PFSK-1 (cell line): ENCODE data around the gene POR.
A peak's percentile ranks its signal among the peaks of the same experiment; 100 is the strongest.

Source experiments
- FOXP2 ChIP-seq: optimal IDR thresholded peaks from 2 replicates; pipeline ENCODE3; 2011; ENCODE audit warnings: borderline replicate concordance, control low read depth, inconsistent platforms; ENCODE audit not compliant: insufficient read depth; ENCODE audit errors: extremely low read length, extremely low read depth
- POLR2AphosphoS5 ChIP-seq: IDR thresholded peaks from 2 replicates; pipeline ENCODE4 v1.6.1; 2012; ENCODE audit warnings: low read depth, mild to moderate bottlenecking, control low read depth, low read length, moderate library complexity
- REST ChIP-seq, 2 experiments: IDR thresholded peaks; 2 replicates each; pipeline versions ENCODE4 v1.6.1 to v1.8.0; 2011 to 2012; ENCODE audit warnings: low read depth in 2 of 2, low read length in 2 of 2, control low read depth in 1 of 2, inconsistent platforms in 1 of 2, mild to moderate bottlenecking in 1 of 2, moderate library complexity in 1 of 2; ENCODE audit not compliant: insufficient read depth in 1 of 2
- SIN3A ChIP-seq: IDR thresholded peaks from 2 replicates; pipeline ENCODE4 v1.6.1; 2012; ENCODE audit warnings: mild to moderate bottlenecking, low read length, moderate library complexity, borderline replicate concordance; ENCODE audit not compliant: insufficient read depth
- TAF1 ChIP-seq: IDR thresholded peaks from 2 replicates; pipeline ENCODE4 v1.6.1; 2012; ENCODE audit warnings: low read length, control low read depth, borderline replicate concordance; ENCODE audit not compliant: insufficient read depth

Gene POR

DNA sequence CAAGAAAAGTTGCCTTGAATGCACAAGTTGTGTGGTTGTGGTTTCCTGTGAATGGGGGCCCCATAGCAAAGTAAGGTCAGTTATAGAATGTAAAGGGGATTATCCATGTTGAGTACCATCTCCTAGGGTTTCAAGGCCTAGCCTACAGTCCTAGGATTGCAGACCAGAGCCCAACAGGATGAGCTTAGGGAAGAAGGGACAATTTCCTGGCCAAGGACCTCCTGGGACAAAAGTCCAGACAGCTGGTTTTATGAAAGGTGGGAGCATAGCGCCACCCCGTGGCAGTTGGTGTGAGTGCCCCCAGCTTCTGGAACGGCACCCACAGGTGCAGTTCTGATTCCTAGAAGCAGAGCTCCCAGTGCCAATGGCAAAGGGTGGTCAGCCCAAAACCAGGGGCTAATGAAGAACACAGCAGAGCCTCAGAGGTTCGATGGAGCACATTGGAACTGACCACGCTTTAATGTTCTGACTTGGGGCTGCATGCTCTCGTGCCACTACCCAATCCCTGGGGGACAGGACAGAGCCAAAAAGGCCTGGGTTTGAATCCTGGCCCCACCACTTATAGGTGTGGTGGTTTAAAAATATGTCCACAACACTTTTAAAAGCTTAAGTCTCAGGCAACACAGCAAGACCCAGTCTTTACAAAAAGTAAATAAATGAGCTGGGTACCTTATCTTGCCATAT lies 105.2 kb downstream of the POR start:
- no peak for TF ChIP-seq POLR2AphosphoS5
- TF ChIP-seq REST (IDR thresholded peaks at IDR 0.05; ENCODE audit: insufficient read depth in 1 of 2, low read depth in 2 of 2, low read length in 2 of 2), result no peak

- TF ChIP-seq FOXP2 (no peak), POLR2AphosphoS5 (no peak), TAF1 (no peak), REST (IDR thresholded peaks at IDR 0.05; ENCODE audit: insufficient read depth in 1 of 2, low read depth in 2 of 2, low read length in 2 of 2) (no peak), SIN3A (no peak)
Measured at GRCh38 chr7:76022026-76022780, 107.2 kb downstream of the POR start.

GRCh38 chr7:76023002-76023401 lies 108.0 kb downstream of the POR start:
- peak; percentile 55; the same call in 1 of the 2 replicates for TF ChIP-seq POLR2AphosphoS5
- no peak for TF ChIP-seq FOXP2
- no peak for TF ChIP-seq SIN3A
- no peak for TF ChIP-seq TAF1
- TF ChIP-seq REST (IDR thresholded peaks at IDR 0.05; ENCODE audit: insufficient read depth in 1 of 2, low read depth in 2 of 2, low read length in 2 of 2), result peak in 1 of 2 experiments; percentile 75; a peak in 2 of 4 replicates

DNA sequence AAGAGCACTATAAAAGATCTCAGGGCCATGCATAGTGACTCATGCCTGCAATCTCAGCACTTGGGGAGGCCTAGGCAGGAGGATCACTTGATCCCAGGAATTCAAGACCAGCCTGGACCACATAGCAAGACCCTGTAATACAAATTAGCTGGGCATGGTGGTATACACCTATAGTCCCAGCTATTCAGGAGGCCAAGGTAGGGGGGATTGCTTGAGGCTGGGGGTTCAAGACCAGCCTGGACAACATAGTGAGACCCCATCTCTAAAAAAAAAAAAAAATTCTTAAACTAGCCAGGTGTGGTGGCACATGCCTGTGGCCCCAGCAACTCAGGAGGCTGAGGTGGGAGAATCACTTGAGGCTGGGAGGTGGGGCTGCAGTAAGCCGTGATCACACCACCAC lies 117.0 kb downstream of the POR start:
- no peak for TF ChIP-seq TAF1
